Fibroblast of lung (primary cell): ENCODE results near the gene ZNF398. TPM values are rescaled to one million over a fixed set of nuclear protein-coding genes. Genes with fewer than 3 reads are reported as not detected.

Experiments
- DNase-seq, 2 donors: peaks; one replicate each; pipeline versions ENCODE4 v3.0.0 to v3.0.0-alpha.2; 2010; ENCODE audit warnings: low read depth in 2 of 2
- H2AFZ ChIP-seq: 2 replicates; pipeline ENCODE4 v1.5.1; 2012; ENCODE audit warnings: low read length, control low read depth, inconsistent platforms
- H3K27ac ChIP-seq: 2 replicates; pipeline ENCODE4 v1.5.1; 2011; ENCODE audit warnings: low read length, control low read depth; ENCODE audit not compliant: insufficient read depth
- H3K27me3 ChIP-seq: 2 replicates; pipeline ENCODE4 v1.5.1; 2011; ENCODE audit warnings: mild to moderate bottlenecking, low read length; ENCODE audit not compliant: control insufficient read depth, insufficient read depth
- H3K36me3 ChIP-seq: 2 replicates; pipeline ENCODE4 v1.5.1; 2011; ENCODE audit warnings: low read length; ENCODE audit not compliant: control insufficient read depth, insufficient read depth
- H3K4me1 ChIP-seq: 2 replicates; pipeline ENCODE4 v1.5.1; 2011; ENCODE audit warnings: low read length; ENCODE audit not compliant: control insufficient read depth, insufficient read depth; ENCODE audit errors: extremely low read depth
- H3K4me2 ChIP-seq: 2 replicates; pipeline ENCODE4 v1.5.1; 2011; ENCODE audit warnings: low read length, control low read depth; ENCODE audit not compliant: insufficient read depth; ENCODE audit errors: extremely low read depth
- H3K4me3 ChIP-seq, 4 experiments: fragments of 200-600 bp in 1 of 4; sonication (generic) in 1 of 4; replicated peaks in 1 of 4; 2 replicates each; pipeline ENCODE4 v1.5.1; 2011 to 2016; ENCODE audit warnings: low read length in 4 of 4, low read depth in 3 of 4, mild to moderate bottlenecking in 3 of 4, control low read depth in 2 of 4, inconsistent platforms in 1 of 4, mixed read lengths in 1 of 4; ENCODE audit not compliant: insufficient read depth in 1 of 4; ENCODE audit errors: control extremely low read depth in 1 of 4
- H3K79me2 ChIP-seq: 2 replicates; pipeline ENCODE4 v1.5.1; 2012; ENCODE audit warnings: mild to moderate bottlenecking, low read length, inconsistent platforms; ENCODE audit not compliant: control insufficient read depth, insufficient read depth
- H3K9ac ChIP-seq: 2 replicates; pipeline ENCODE4 v1.5.1; 2011; ENCODE audit warnings: mild to moderate bottlenecking, low read length, control low read depth; ENCODE audit not compliant: insufficient read depth
- H3K9me3 ChIP-seq: 2 replicates; pipeline ENCODE4 v1.5.1; 2012; ENCODE audit warnings: low read depth, low read length; ENCODE audit not compliant: control insufficient read depth, insufficient read depth
- H4K20me1 ChIP-seq: 2 replicates; pipeline ENCODE4 v1.5.1; 2011; ENCODE audit warnings: low read length; ENCODE audit not compliant: control insufficient read depth, insufficient read depth; ENCODE audit errors: extremely low read depth
- CTCF ChIP-seq, 2 donors: IDR thresholded peaks in 1 of 2; conservative IDR thresholded peaks in 1 of 2; 1 replicate in 1 of 2; 2 replicates in 1 of 2; pipeline ENCODE4 v1.5.1; 2011 to 2012; ENCODE audit warnings: low read length in 2 of 2, control low read depth in 1 of 2, inconsistent platforms in 1 of 2, low read depth in 1 of 2, mild to moderate bottlenecking in 1 of 2
- EZH2 ChIP-seq: IDR thresholded peaks from 2 replicates; pipeline ENCODE4 v1.5.1; 2012; ENCODE audit warnings: low read length, control low read depth, mild to moderate bottlenecking; ENCODE audit errors: missing control alignments
- polyA plus RNA-seq, 2 donors: library from polyadenylated mRNA; depleted of rRNA in 1 of 2; stranded (reverse) in 1 of 2; unstranded in 1 of 2; fragments of >200 nt; gene quantifications; 2 replicates each; pipeline ENCODE4 v1.2.1, GENCODE V29; 2011 to 2012; ENCODE audit warnings: missing spikeins in 1 of 2
- total RNA-seq: library from RNA; depleted of rRNA; stranded (reverse); fragments of >200 nt; gene quantifications from 2 replicates; pipeline ENCODE4 v1.2.1, GENCODE V29; 2014

ZNF398 gene
- total and polyA plus RNA-seq, 2 donors (not counting 1 experiment from before 2014, with no cell fraction given) = 6.7 to 7.3 TPM

DNA sequence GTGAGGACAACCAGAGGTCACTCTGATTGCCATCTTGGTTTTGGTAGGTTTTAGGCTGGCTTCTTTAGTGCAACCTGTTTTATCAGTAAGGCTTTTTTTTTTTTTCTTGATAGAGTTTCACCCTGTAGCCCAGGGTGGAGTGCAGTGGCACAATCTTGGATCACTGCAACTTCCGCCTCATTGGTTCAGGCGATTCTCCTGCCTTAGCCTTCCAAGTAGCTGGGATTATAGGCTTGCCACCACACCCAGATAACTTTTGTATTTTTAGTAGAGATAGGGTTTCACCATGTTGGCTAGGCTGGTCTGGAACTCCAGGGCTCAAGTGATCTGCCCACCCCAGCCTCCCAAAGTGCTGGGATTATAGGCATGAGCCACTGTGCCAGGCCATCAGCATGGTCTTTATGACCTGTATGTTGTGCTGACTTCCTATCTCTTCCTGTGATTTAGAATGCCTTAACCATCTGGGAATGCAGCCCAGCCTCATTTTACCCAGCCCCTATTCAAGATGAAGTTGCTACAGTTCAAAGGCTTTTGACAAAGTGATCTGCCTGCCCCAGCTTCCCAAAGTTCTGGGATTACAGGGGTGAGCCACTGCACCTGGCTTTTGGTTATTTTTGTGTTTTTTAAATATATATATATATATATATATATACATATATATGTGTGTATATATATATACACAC, 14.1 kb upstream of the ZNF398 start:
- no peaks in the 10 kb centered on the region for H3K4me1 ChIP-seq
- H3K79me2 ChIP-seq = peaks cover 3% of the 10 kb centered on the region
- no peak overlapping the region for H3K4me2 ChIP-seq
- TF ChIP-seq CTCF (conservative IDR thresholded peaks at IDR 0.05 in 1 of 2, IDR thresholded peaks at IDR 0.05 in 1 of 2; ENCODE audit: low read depth in 1 of 2, low read length in 2 of 2) = no peak
- no peak for TF ChIP-seq EZH2
- no peak overlapping the region for H3K9ac ChIP-seq
- no peak for DNase-seq
- no peak overlapping the region for H3K4me3 ChIP-seq
- H4K20me1 ChIP-seq = no peaks in the 10 kb centered on the region
- H3K27ac ChIP-seq = no peak overlapping the region
- no peaks in the 10 kb centered on the region for H3K9me3 ChIP-seq
- H2AFZ ChIP-seq = no peak overlapping the region
- no peaks in the 10 kb centered on the region for H3K36me3 ChIP-seq
- H3K27me3 ChIP-seq = no peaks in the 10 kb centered on the region

- TF ChIP-seq CTCF (conservative IDR thresholded peaks at IDR 0.05 in 1 of 2, IDR thresholded peaks at IDR 0.05 in 1 of 2; ENCODE audit: low read depth in 1 of 2, low read length in 2 of 2) = no peak
- TF ChIP-seq EZH2 = no peak
- Histone ChIP-seq H3K9ac (no peak overlapping the region), H3K79me2 (no peaks in the 10 kb centered on the region), H4K20me1 (no peaks in the 10 kb centered on the region), H3K4me3 (no peak overlapping the region), H3K36me3 (no peaks in the 10 kb centered on the region), H2AFZ (no peak overlapping the region), H3K27ac (no peak overlapping the region), H3K9me3 (no peaks in the 10 kb centered on the region), H3K4me2 (no peak overlapping the region), H3K4me1 (no peaks in the 10 kb centered on the region), H3K27me3 (no peaks in the 10 kb centered on the region)
- no peak for DNase-seq
Measured at GRCh38 chr7:149136118-149136517, 11.1 kb upstream of the ZNF398 start.

DNA sequence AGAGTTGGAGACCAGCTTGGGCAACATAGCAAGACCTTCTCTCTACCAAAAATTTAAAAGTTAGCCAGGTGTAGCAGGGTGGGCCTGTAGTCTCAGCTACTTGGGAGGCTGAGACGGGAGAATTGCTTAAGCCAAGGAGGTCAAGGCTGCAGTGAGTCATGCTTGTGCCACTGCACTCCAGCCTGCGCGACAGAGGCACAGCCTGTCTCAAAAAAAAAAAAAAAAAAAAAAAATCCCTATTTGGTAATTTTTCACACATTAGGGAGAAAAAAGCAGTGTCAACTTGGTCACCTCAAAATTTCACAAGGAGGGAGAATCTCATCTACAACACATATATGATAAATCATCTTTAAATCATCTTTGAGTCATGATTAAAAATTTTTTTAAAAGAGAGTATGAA, 6.4 kb upstream of the ZNF398 start:
- Histone ChIP-seq H3K36me3 (no peaks in the 10 kb centered on the region), H2AFZ (no peak overlapping the region), H3K4me1 (no peaks in the 10 kb centered on the region), H3K27me3 (no peaks in the 10 kb centered on the region), H3K27ac (no peak overlapping the region), H3K9me3 (no peaks in the 10 kb centered on the region), H3K9ac (no peak overlapping the region), H4K20me1 (no peaks in the 10 kb centered on the region), H3K79me2 (no peaks in the 10 kb centered on the region), H3K4me2 (no peak overlapping the region), H3K4me3 (no peak overlapping the region)
- TF ChIP-seq CTCF (conservative IDR thresholded peaks at IDR 0.05 in 1 of 2, IDR thresholded peaks at IDR 0.05 in 1 of 2; ENCODE audit: low read depth in 1 of 2, low read length in 2 of 2) = no peak
- TF ChIP-seq EZH2 = no peak
- DNase-seq = peak in 1 of 2 donors; percentile 42
